Omental fat pad (tissue), 4 donors: ENCODE data around the gene PTPRM. TPM values are rescaled to one million over a fixed set of nuclear protein-coding genes. Genes with fewer than 3 reads are reported as not detected.

Experiments used
- ATAC-seq: fragments of 150-250 bp; one replicate; pipeline ENCODE4 v1.9.1; 2016; ENCODE audit warnings: mild to moderate bottlenecking, moderate library complexity; ENCODE audit not compliant: low FRiP score
- DNase-seq: peaks from one replicate; pipeline ENCODE4 v3.0.0-alpha.2; 2019; ENCODE audit warnings: low spot score
- CTCF ChIP-seq, 3 donors: fragments of 450-650 bp; IDR thresholded peaks; one replicate each; pipeline ENCODE4 v1.5.1; 2016 to 2017; ENCODE audit warnings: antibody characterized with exemption in 3 of 3, mild to moderate bottlenecking in 3 of 3, moderate library complexity in 2 of 3
- total RNA-seq, 4 donors: library from RNA; depleted of rRNA; stranded (reverse); fragments of >200 nt; gene quantifications; one replicate each; pipeline ENCODE4 v1.1.0, GENCODE V29; 2016

Gene PTPRM
- total RNA-seq, 4 donors from 2014 or later = 64.8 to 238 (median 144) TPM

- TF ChIP-seq CTCF (IDR thresholded peaks at IDR 0.05) = no peak
- ATAC-seq (no peak), DNase-seq (no peak)
Measured at GRCh38 chr18:7576685-7577084, 9.6 kb downstream of the PTPRM start.

- DNase-seq (no peak), ATAC-seq (no peak)
- TF ChIP-seq CTCF (IDR thresholded peaks at IDR 0.05) = no peak
Measured at GRCh38 chr18:7577706-7578105, 10.6 kb downstream of the PTPRM start.

- DNase-seq = no peak
- no peak for ATAC-seq
- TF ChIP-seq CTCF (IDR thresholded peaks at IDR 0.05) = no peak
Measured at GRCh38 chr18:7579176-7579917, 12.2 kb downstream of the PTPRM start.

- no peak for TF ChIP-seq CTCF (IDR thresholded peaks at IDR 0.05)
- no peak for DNase-seq
- no peak for ATAC-seq
Measured at GRCh38 chr18:7579918-7580542, 12.9 kb downstream of the PTPRM start.

- TF ChIP-seq CTCF (IDR thresholded peaks at IDR 0.05) = no peak
- DNase-seq (no peak), ATAC-seq (no peak)
Measured at GRCh38 chr18:7584646-7585275, 17.6 kb downstream of the PTPRM start.

GRCh38 chr18:7585276-7585670, 18.2 kb downstream of the PTPRM start:
- ATAC-seq (no peak), DNase-seq (no peak)
- TF ChIP-seq CTCF (IDR thresholded peaks at IDR 0.05) = no peak
